HG02759 (cell line): ENCODE results near the gene RAB34.

Experiments used
- ATAC-seq: cut with Tn5 transposase; IDR thresholded peaks from one replicate; pipeline ENCODE4 v1.9.1; 2021; ENCODE audit warnings: mild to moderate bottlenecking, moderate library complexity; ENCODE audit not compliant: unreplicated experiment

The RAB34 gene

GRCh38 chr17:28712705-28713415, 4.8 kb downstream of the RAB34 start:
- no peak for ATAC-seq

GRCh38 chr17:28712032-28712704, 5.5 kb downstream of the RAB34 start:
- ATAC-seq, result peak; percentile 35

- no peak for ATAC-seq
These were observed 6.0 kb downstream of the RAB34 start, which contains the start of gene PROCA1 for GRCh38 chr17:28711723-28712031. PROCA1 (minus strand) TSS chr17:28711888; CDS start chr17:28711660, 228 bp downstream.

GRCh38 chr17:28710861-28711722, 6.6 kb downstream of the RAB34 start:
- ATAC-seq, result peak; percentile 81

GRCh38 chr17:28707339-28707720, 10.3 kb downstream of the RAB34 start:
- ATAC-seq, result no peak

- no peak for ATAC-seq
These were observed 11.0 kb downstream of the RAB34 start for GRCh38 chr17:28706471-28707338.

GRCh38 chr17:28705728-28706334, 11.8 kb downstream of the RAB34 start:
- no peak for ATAC-seq

- ATAC-seq, result no peak
These were observed 12.5 kb downstream of the RAB34 start for GRCh38 chr17:28705074-28705659.

- ATAC-seq, result no peak
These were observed 13.3 kb downstream of the RAB34 start for GRCh38 chr17:28704219-28704858.

GRCh38 chr17:28703552-28704218, 14.0 kb downstream of the RAB34 start:
- no peak for ATAC-seq

- no peak for ATAC-seq
These were observed 14.9 kb downstream of the RAB34 start for GRCh38 chr17:28702752-28703150.

- ATAC-seq, result no peak
These were observed 15.5 kb downstream of the RAB34 start for GRCh38 chr17:28702026-28702751.

- no peak for ATAC-seq
These were observed 16.7 kb downstream of the RAB34 start for GRCh38 chr17:28700830-28701492.

GRCh38 chr17:28700278-28700677, 17.4 kb downstream of the RAB34 start:
- no peak for ATAC-seq

- no peak for ATAC-seq
These were observed 19.3 kb downstream of the RAB34 start for GRCh38 chr17:28698253-28698941.

GRCh38 chr17:28693869-28694268, 23.8 kb downstream of the RAB34 start:
- no peak for ATAC-seq

- no peak for ATAC-seq
These were observed 28.7 kb downstream of the RAB34 start for GRCh38 chr17:28689011-28689410.
